GM12878 (cell line): ENCODE results near the gene OSBPL3. TPM values are rescaled to one million over a fixed set of nuclear protein-coding genes. Genes with fewer than 3 reads are reported as not detected.

Experiments
- ATAC-seq: fragments of 200-7000 bp; cut with Tn5 transposase; 3 replicates; pipeline ENCODE4 v1.9.1; 2020; ENCODE audit warnings: mild to moderate bottlenecking, moderate library complexity
- BruUV-seq: library from RNA; stranded (reverse); fragments of 400-500 nt; replicated peaks from 2 replicates; lab custom pipeline; 2021; lab: Mats Ljungman, UMichigan
- CTCF ChIA-PET: fragments of 300-600 bp; sonication (Branson Sonifier 250); formaldehyde crosslinking; extraction: SDS; loops from one replicate; lab custom pipeline; 2021; ENCODE audit warnings: inconsistent platforms; lab: Yijun Ruan, JAX
- POLR2A ChIA-PET: fragments of 350-600 bp; formaldehyde crosslinking; extraction: SDS; loops from one replicate; lab custom pipeline; 2021; ENCODE audit warnings: inconsistent platforms; lab: Charles Lee
- RAD21 ChIA-PET: fragments of 300-600 bp; sonication (Branson Sonifier 250); formaldehyde crosslinking; loops from one replicate; lab custom pipeline; 2023; ENCODE audit warnings: antibody characterized with exemption; ENCODE audit not compliant: unreplicated experiment; lab: Charles Lee
- SMC1A ChIA-PET: fragments of 300-600 bp; sonication (Branson Sonifier 250); formaldehyde crosslinking; loops from one replicate; lab custom pipeline; 2023; ENCODE audit not compliant: unreplicated experiment, uncharacterized antibody; lab: Charles Lee
- DNase-seq: peaks from one replicate; pipeline ENCODE4 v3.0.0-alpha.2; 2011; ENCODE audit warnings: low read depth, low spot score
- FAIRE-seq: peaks from 3 replicates; lab custom pipeline; 2011; peaks lifted over from hg19 to GRCh38; lab: Jason Lieb, UNC
- H2AFZ ChIP-seq: 2 replicates; pipeline ENCODE4 v1.6.0; 2011; ENCODE audit warnings: low read depth, low read length, control low read depth; ENCODE audit not compliant: control insufficient read depth
- H3K27ac ChIP-seq: 2 replicates; pipeline ENCODE4 v1.5.1; 2011; ENCODE audit warnings: control low read depth; ENCODE audit not compliant: control insufficient read depth, insufficient read depth
- H3K27me3 ChIP-seq, 2 experiments: replicated peaks in 1 of 2; 2 replicates each; pipeline versions ENCODE4 v1.6.0 to v1.6.1; 2011; ENCODE audit warnings: low read length in 1 of 2; ENCODE audit not compliant: control insufficient read depth in 2 of 2, insufficient read depth in 2 of 2
- H3K36me3 ChIP-seq, 2 experiments: 2 replicates each; pipeline ENCODE4 v1.5.1; 2011; ENCODE audit warnings: low read length in 1 of 2; ENCODE audit not compliant: control insufficient read depth in 2 of 2, insufficient read depth in 2 of 2
- H3K4me1 ChIP-seq: 2 replicates; pipeline ENCODE4 v1.6.1; 2011; ENCODE audit warnings: mild to moderate bottlenecking, low read length, moderate library complexity, mixed read lengths; ENCODE audit not compliant: control insufficient read depth, insufficient read depth
- H3K4me2 ChIP-seq: 2 replicates; pipeline ENCODE4 v1.6.0; 2011; ENCODE audit warnings: control low read depth; ENCODE audit not compliant: control insufficient read depth, insufficient read depth
- H3K4me3 ChIP-seq: fragments of 200-600 bp; sonication (generic); 2 replicates; pipeline ENCODE4 v1.5.1; 2016
- H3K79me2 ChIP-seq: 2 replicates; pipeline ENCODE4 v1.6.0; 2011; ENCODE audit warnings: low read length; ENCODE audit not compliant: control insufficient read depth, insufficient read depth
- H3K9ac ChIP-seq: 2 replicates; pipeline ENCODE4 v1.8.0; 2011; ENCODE audit warnings: low read length, control low read depth, mixed read lengths; ENCODE audit not compliant: control insufficient read depth, insufficient read depth
- H3K9me3 ChIP-seq: replicated peaks from 3 replicates; pipeline ENCODE4 v1.5.1; 2011; ENCODE audit warnings: mild to moderate bottlenecking, low read length; ENCODE audit not compliant: control insufficient read depth, insufficient read depth
- H4K20me1 ChIP-seq: 2 replicates; pipeline ENCODE4 v1.6.0; 2011; ENCODE audit not compliant: control insufficient read depth, insufficient read depth
- BMI1 ChIP-seq: fragments of 450-650 bp; IDR thresholded peaks from 2 replicates; pipeline ENCODE4 v1.6.1; 2016; ENCODE audit warnings: mild to moderate bottlenecking, moderate library complexity, borderline replicate concordance
- CEBPZ ChIP-seq: fragments of 150-350 bp; IDR thresholded peaks from 2 replicates; pipeline ENCODE4 v1.6.1; 2016; ENCODE audit warnings: low read depth, low read length
- KLF5 ChIP-seq: fragments of 450-650 bp; IDR thresholded peaks from 2 replicates; pipeline ENCODE4 v1.6.1; 2014; ENCODE audit warnings: mild to moderate bottlenecking; ENCODE audit not compliant: partially characterized antibody
- SRF ChIP-seq, 2 experiments: IDR thresholded peaks; 2 replicates each; pipeline ENCODE4 v1.6.1; 2011; ENCODE audit warnings: low read depth in 2 of 2, low read length in 2 of 2, mild to moderate bottlenecking in 1 of 2, moderate library complexity in 1 of 2
- STAT1 ChIP-seq: fragments of 450-650 bp; conservative IDR thresholded peaks from 2 replicates; pipeline ENCODE4 v1.6.1; 2014; ENCODE audit warnings: antibody characterized with exemption, mild to moderate bottlenecking
- SUPT20H ChIP-seq: IDR thresholded peaks from 2 replicates; pipeline ENCODE4 v1.6.1; 2011; ENCODE audit warnings: low read depth, mild to moderate bottlenecking, low read length, moderate library complexity, borderline replicate concordance; ENCODE audit not compliant: control insufficient read depth
- WGBS: methylation state at CpG from one replicate; pipeline ENCODE4 v1.1.6; 2016; ENCODE audit warnings: low lambda C conversion rate; ENCODE audit not compliant: insufficient replicate concordance, insufficient coverage; ENCODE audit errors: missing lambda C conversion rate; 5-methylcytosine and 5-hydroxymethylcytosine counted together
- in situ Hi-C: fragments of 300-500 bp; cut with MboI; formaldehyde crosslinking; loops from 9 replicates; pipeline ENCODE4 v1.14.3; 2018; ENCODE audit warnings: mixed read lengths
- intact Hi-C: fragments of 100-400 bp; cut with micrococcal nuclease; formaldehyde crosslinking; loops from one replicate; pipeline ENCODE4 v1.14.2; 2022; ENCODE audit not compliant: unreplicated experiment
- polyA plus RNA-seq, 11 experiments: library from polyadenylated mRNA; depleted of rRNA in 4 of 11; unstranded in 6 of 11; stranded (reverse) in 5 of 11; fragments of >200 nt; fragmentation: Nextera tagmentation in 4 of 11; fragmentation: Illumina TruSeq in 1 of 11; extraction: Ambion mirVana in 4 of 11; extraction: Trizol in 1 of 11; gene quantifications; 1 replicate in 1 of 11; 2 replicates in 10 of 11; pipeline versions ENCODE4 v1.2.1 to v1.2.3, GENCODE V29; 2011 to 2016; ENCODE audit warnings: inconsistent platforms in 2 of 11, missing spikeins in 2 of 11, low read depth in 1 of 11
- total RNA-seq, 4 experiments: library from RNA; depleted of rRNA in 3 of 4; stranded (reverse); fragments of >200 nt in 3 of 4; fragmentation: Illumina TruSeq in 1 of 4; extraction: Trizol in 1 of 4; gene quantifications; 2 replicates each; pipeline versions ENCODE4 v1.2.1 to v1.2.3, GENCODE V29; 2013 to 2021

The OSBPL3 gene
- total and polyA plus RNA-seq, 10 of the 15 experiments (the other 5 are each of a cell fraction or from before 2014, with no cell fraction given): 6.1 to 46.6 (median 27.0) TPM

GRCh38 chr7:24800667-24801066 is 179.3 kb downstream of the OSBPL3 start:
- Histone ChIP-seq H3K4me2 (no peak overlapping the region), H3K4me3 (no peak overlapping the region)
- intact Hi-C loops: no loop called here
- RAD21 ChIA-PET: interaction anchor here (1.1 kb wide), 1 partner anchor 293 kb away, joined by 5 read pairs; no protein-coding TSS in a partner anchor
- no peak for DNase-seq
- TF ChIP-seq KLF5: no peak
- TF ChIP-seq BMI1: no peak
- no peak for TF ChIP-seq SUPT20H
- TF ChIP-seq SRF (IDR thresholded peaks at IDR 0.05; ENCODE audit: low read depth in 2 of 2, low read length in 2 of 2): no peak
- no peak for TF ChIP-seq CEBPZ
- no peak for TF ChIP-seq STAT1
- TF ChIP-seq, all 136 proteins: peak for 0
- Histone ChIP-seq H3K9ac (no peak overlapping the region), H3K27me3 (no peaks in the 10 kb centered on the region), H4K20me1 (no peaks in the 10 kb centered on the region), H3K36me3 (peaks cover 4 to 14% of the 10 kb centered on the region in 2 experiments), H3K79me2 (no peaks in the 10 kb centered on the region), H3K4me1 (no peaks in the 10 kb centered on the region), H3K9me3 (no peaks in the 10 kb centered on the region), H2AFZ (no peak overlapping the region), H3K27ac (no peak overlapping the region)
- SMC1A ChIA-PET: interaction anchor here (1.3 kb wide), 1 partner anchor 12 kb away, joined by 8 read pairs; no protein-coding TSS in a partner anchor
- in situ Hi-C loops: no loop called here
- ATAC-seq (no peak), FAIRE-seq (no peak)
- CTCF ChIA-PET: interaction anchor here (0.6 to 1.5 kb wide), 2 partner anchors 301 to 351 kb away, joined by 3 read pairs; no protein-coding TSS in a partner anchor
- no TSS peak for BruUV-seq
- POLR2A ChIA-PET: no interaction called here
- 88% methylated on average over 9 of the region's 9 CpGs for WGBS
